Measurements from ENCODE around the gene PLOD3.

DNA sequence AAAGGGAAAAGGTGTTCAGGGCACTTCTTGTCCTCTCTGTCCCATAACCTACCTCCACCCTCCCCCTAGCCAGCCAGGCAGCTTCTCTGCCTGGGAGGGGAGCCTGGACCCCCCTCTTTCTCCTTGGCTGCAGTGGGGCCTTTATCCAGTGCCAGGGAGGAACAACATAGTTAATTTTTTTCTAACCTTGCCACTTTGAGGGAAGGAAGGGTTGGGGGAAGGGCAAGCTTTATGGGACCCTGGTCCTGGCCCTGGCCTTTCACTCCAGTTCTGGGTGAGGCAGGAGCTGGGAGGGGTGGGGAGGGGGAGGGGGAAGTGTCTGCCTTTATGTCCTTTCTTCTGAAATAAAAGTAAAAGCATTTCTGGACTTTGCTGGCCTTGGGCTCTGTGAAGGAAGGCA is 56.5 kb downstream of the PLOD3 start:
- TF ChIP-seq, protein P1, sequence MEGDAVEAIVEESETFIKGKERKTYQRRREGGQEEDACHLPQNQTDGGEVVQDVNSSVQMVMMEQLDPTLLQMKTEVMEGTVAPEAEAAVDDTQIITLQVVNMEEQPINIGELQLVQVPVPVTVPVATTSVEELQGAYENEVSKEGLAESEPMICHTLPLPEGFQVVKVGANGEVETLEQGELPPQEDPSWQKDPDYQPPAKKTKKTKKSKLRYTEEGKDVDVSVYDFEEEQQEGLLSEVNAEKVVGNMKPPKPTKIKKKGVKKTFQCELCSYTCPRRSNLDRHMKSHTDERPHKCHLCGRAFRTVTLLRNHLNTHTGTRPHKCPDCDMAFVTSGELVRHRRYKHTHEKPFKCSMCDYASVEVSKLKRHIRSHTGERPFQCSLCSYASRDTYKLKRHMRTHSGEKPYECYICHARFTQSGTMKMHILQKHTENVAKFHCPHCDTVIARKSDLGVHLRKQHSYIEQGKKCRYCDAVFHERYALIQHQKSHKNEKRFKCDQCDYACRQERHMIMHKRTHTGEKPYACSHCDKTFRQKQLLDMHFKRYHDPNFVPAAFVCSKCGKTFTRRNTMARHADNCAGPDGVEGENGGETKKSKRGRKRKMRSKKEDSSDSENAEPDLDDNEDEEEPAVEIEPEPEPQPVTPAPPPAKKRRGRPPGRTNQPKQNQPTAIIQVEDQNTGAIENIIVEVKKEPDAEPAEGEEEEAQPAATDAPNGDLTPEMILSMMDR (IDR thresholded peaks at IDR 0.05): no peak
- no peak for TF ChIP-seq POLR2A (IDR thresholded peaks at IDR 0.05)
